Lower leg skin (tissue), 3 donors: ENCODE results near the gene PRKCE.

ENCODE experiments used
- POLR2A ChIP-seq, 2 donors: fragments of 450-650 bp; IDR thresholded peaks; one replicate each; pipeline ENCODE4 v1.6.1; 2016 to 2017; ENCODE audit warnings: antibody characterized with exemption in 2 of 2, mild to moderate bottlenecking in 1 of 2, moderate library complexity in 1 of 2
- TF ChIP-seq, protein P1 (sequence below), 3 donors: fragments of 450-650 bp; IDR thresholded peaks; one replicate each; pipeline ENCODE4 v1.5.1; 2016; ENCODE audit warnings: antibody characterized with exemption in 3 of 3, mild to moderate bottlenecking in 3 of 3, moderate library complexity in 2 of 3

DNA sequence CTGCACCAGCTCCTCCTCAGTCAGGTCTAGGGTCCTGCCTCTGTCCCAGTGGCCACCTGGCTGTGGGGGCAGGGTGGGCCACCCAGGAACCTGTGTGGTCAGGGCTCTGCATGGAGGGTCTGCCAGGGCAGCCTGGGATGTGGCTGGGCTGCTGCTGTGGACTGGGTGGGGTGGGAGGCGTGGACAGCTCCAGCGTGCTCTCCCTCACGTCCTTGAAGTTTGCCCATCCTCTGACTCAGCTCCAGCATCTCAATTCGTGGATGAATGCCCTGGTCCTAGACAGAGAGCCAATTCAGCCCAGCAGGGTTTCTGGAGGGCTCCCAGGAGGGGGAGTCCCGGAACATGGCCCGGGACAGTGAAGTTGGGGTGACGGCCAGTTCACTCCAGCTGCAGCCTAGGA is 581.4 kb downstream of the PRKCE start:
- TF ChIP-seq, protein P1, sequence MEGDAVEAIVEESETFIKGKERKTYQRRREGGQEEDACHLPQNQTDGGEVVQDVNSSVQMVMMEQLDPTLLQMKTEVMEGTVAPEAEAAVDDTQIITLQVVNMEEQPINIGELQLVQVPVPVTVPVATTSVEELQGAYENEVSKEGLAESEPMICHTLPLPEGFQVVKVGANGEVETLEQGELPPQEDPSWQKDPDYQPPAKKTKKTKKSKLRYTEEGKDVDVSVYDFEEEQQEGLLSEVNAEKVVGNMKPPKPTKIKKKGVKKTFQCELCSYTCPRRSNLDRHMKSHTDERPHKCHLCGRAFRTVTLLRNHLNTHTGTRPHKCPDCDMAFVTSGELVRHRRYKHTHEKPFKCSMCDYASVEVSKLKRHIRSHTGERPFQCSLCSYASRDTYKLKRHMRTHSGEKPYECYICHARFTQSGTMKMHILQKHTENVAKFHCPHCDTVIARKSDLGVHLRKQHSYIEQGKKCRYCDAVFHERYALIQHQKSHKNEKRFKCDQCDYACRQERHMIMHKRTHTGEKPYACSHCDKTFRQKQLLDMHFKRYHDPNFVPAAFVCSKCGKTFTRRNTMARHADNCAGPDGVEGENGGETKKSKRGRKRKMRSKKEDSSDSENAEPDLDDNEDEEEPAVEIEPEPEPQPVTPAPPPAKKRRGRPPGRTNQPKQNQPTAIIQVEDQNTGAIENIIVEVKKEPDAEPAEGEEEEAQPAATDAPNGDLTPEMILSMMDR (IDR thresholded peaks at IDR 0.05): no peak
- TF ChIP-seq POLR2A (IDR thresholded peaks at IDR 0.05): no peak
